ENCODE data around the gene CCM2.

- TF ChIP-seq POLR2AphosphoS5 (IDR thresholded peaks at IDR 0.05; ENCODE audit: low read depth, low read length) (no peak), POLR2A (IDR thresholded peaks at IDR 0.05; ENCODE audit: low read depth, low read length) (no peak)
Measured at GRCh38 chr7:45044338-45044737, 44.3 kb downstream of the CCM2 start.
